ENCODE results near the gene CHST3.

The CHST3 gene

GRCh38 chr10:72022228-72022627 lies 58.0 kb downstream of the CHST3 start:
- POLR2A ChIA-PET = no interaction called here
- TF ChIP-seq CTCF (IDR thresholded peaks at IDR 0.05; ENCODE audit: insufficient read depth, low read length, missing control alignments) = no peak
- CTCF ChIA-PET = interaction anchor here (1.1 to 2.4 kb wide), 2 partner anchors 26 to 107 kb away, joined by 3 to 7 read pairs; no protein-coding TSS in a partner anchor
- DNase-seq (ENCODE audit: low read depth, low spot score) = no peak
- no peak overlapping the region for H3K4me3 ChIP-seq (ENCODE audit: low read depth, low read length)

- H3K4me3 ChIP-seq (ENCODE audit: low read depth, low read length) = no peak overlapping the region
- DNase-seq (ENCODE audit: low read depth, low spot score) = no peak
- CTCF ChIA-PET = interaction anchor here (0.7 to 1.7 kb wide), 4 partner anchors 16 to 69 kb away, joined by 3 to 5 read pairs (median 4); no protein-coding TSS in a partner anchor
- TF ChIP-seq CTCF (IDR thresholded peaks at IDR 0.05; ENCODE audit: insufficient read depth, low read length, missing control alignments) = no peak
- POLR2A ChIA-PET = no interaction called here
Observed at GRCh38 chr10:72024596-72024995, 60.4 kb downstream of the CHST3 start.

- no peak for TF ChIP-seq CTCF (IDR thresholded peaks at IDR 0.05; ENCODE audit: insufficient read depth, low read length, missing control alignments)
- H3K4me3 ChIP-seq (ENCODE audit: low read depth, low read length) = no peak overlapping the region
- CTCF ChIA-PET = interaction anchor here (0.8 to 1.7 kb wide), 5 partner anchors 9 to 130 kb away, joined by 3 to 4 read pairs (median 3); no protein-coding TSS in a partner anchor
- POLR2A ChIA-PET = no interaction called here
- DNase-seq (ENCODE audit: low read depth, low spot score) = no peak
Observed at GRCh38 chr10:72025400-72025799, 61.2 kb downstream of the CHST3 start.

GRCh38 chr10:72025832-72026231 lies 61.6 kb downstream of the CHST3 start:
- no peak overlapping the region for H3K4me3 ChIP-seq (ENCODE audit: low read depth, low read length)
- CTCF ChIA-PET = interaction anchor here (0.8 to 1.6 kb wide), 4 partner anchors 9 to 131 kb away, joined by 3 to 4 read pairs (median 4); no protein-coding TSS in a partner anchor

GRCh38 chr10:72026278-72027111 lies 62.3 kb downstream of the CHST3 start:
- no peak overlapping the region for H3K4me3 ChIP-seq (ENCODE audit: low read depth, low read length)
- ChIA-PET POLR2A (no interaction called here), CTCF (interaction anchor here (1.0 to 1.6 kb wide), 4 partner anchors 10 to 131 kb away, joined by 3 to 4 read pairs (median 3); no protein-coding TSS in a partner anchor)
- TF ChIP-seq CTCF (IDR thresholded peaks at IDR 0.05; ENCODE audit: insufficient read depth, low read length, missing control alignments) = no peak
- DNase-seq (ENCODE audit: low read depth, low spot score) = no peak

More at GRCh38 chr10:72025832-72026231, 61.6 kb downstream of the CHST3 start:
- DNase-seq (ENCODE audit: low read depth, low spot score) = no peak
- no peak for TF ChIP-seq CTCF (IDR thresholded peaks at IDR 0.05; ENCODE audit: insufficient read depth, low read length, missing control alignments)
- POLR2A ChIA-PET = no interaction called here

- no peak overlapping the region for H3K4me3 ChIP-seq (ENCODE audit: low read depth, low read length)
- CTCF ChIA-PET = interaction anchor here (1.0 kb wide), 1 partner anchor 21 kb away, joined by 3 read pairs; no protein-coding TSS in a partner anchor
- no peak for TF ChIP-seq CTCF (IDR thresholded peaks at IDR 0.05; ENCODE audit: insufficient read depth, low read length, missing control alignments)
- no peak for DNase-seq (ENCODE audit: low read depth, low spot score)
- POLR2A ChIA-PET = no interaction called here
Observed at GRCh38 chr10:72027498-72027897, 63.3 kb downstream of the CHST3 start.
